Measurements from ENCODE around the gene GLI3.

GLI3 gene

GRCh38 chr7:42263971-42264370 lies 27.0 kb upstream of the GLI3 start:
- TF ChIP-seq TAF1 (IDR thresholded peaks at IDR 0.05; ENCODE audit: low read depth, low read length) (no peak), POU2F2 (IDR thresholded peaks at IDR 0.05; ENCODE audit: low read depth, low read length) (no peak), PAX5 (IDR thresholded peaks at IDR 0.05; ENCODE audit: insufficient read depth, low read length, severe bottlenecking) (no peak), POLR2A (IDR thresholded peaks at IDR 0.05; ENCODE audit: low read depth, low read length) (no peak), SPI1 (IDR thresholded peaks at IDR 0.05; ENCODE audit: low read depth, low read length) (no peak), POLR2AphosphoS5 (IDR thresholded peaks at IDR 0.05; ENCODE audit: low read depth, low read length) (no peak)
- no peak for FAIRE-seq
- no peak for DNase-seq (ENCODE audit: insufficient read length, low spot score)

- no peak for TF ChIP-seq POLR2A (IDR thresholded peaks at IDR 0.05; ENCODE audit: low read depth, low read length)
- TF ChIP-seq TAF1 (IDR thresholded peaks at IDR 0.05; ENCODE audit: low read depth, low read length), result no peak
- TF ChIP-seq POU2F2 (IDR thresholded peaks at IDR 0.05; ENCODE audit: low read depth, low read length), result no peak
- no peak for TF ChIP-seq SPI1 (IDR thresholded peaks at IDR 0.05; ENCODE audit: low read depth, low read length)
- no peak for TF ChIP-seq POLR2AphosphoS5 (IDR thresholded peaks at IDR 0.05; ENCODE audit: low read depth, low read length)
- TF ChIP-seq PAX5 (IDR thresholded peaks at IDR 0.05; ENCODE audit: insufficient read depth, low read length, severe bottlenecking), result no peak
- FAIRE-seq (no peak), DNase-seq (ENCODE audit: insufficient read length, low spot score) (no peak)
Observed at GRCh38 chr7:42262964-42263363, 26.0 kb upstream of the GLI3 start.

- FAIRE-seq (no peak), DNase-seq (ENCODE audit: insufficient read length, low spot score) (no peak)
Observed at GRCh38 chr7:42254217-42254616, 17.2 kb upstream of the GLI3 start.

GRCh38 chr7:42253316-42253715 lies 16.3 kb upstream of the GLI3 start:
- no peak for DNase-seq (ENCODE audit: insufficient read length, low spot score)
- no peak for FAIRE-seq
- TF ChIP-seq POU2F2 (IDR thresholded peaks at IDR 0.05; ENCODE audit: low read depth, low read length), result no peak
- no peak for TF ChIP-seq POLR2AphosphoS5 (IDR thresholded peaks at IDR 0.05; ENCODE audit: low read depth, low read length)
- no peak for TF ChIP-seq PAX5 (IDR thresholded peaks at IDR 0.05; ENCODE audit: insufficient read depth, low read length, severe bottlenecking)
- TF ChIP-seq TAF1 (IDR thresholded peaks at IDR 0.05; ENCODE audit: low read depth, low read length), result no peak
- TF ChIP-seq POLR2A (IDR thresholded peaks at IDR 0.05; ENCODE audit: low read depth, low read length), result no peak
- no peak for TF ChIP-seq SPI1 (IDR thresholded peaks at IDR 0.05; ENCODE audit: low read depth, low read length)

More at GRCh38 chr7:42254217-42254616, 17.2 kb upstream of the GLI3 start:
- TF ChIP-seq POLR2A (IDR thresholded peaks at IDR 0.05; ENCODE audit: low read depth, low read length), result no peak
- no peak for TF ChIP-seq TAF1 (IDR thresholded peaks at IDR 0.05; ENCODE audit: low read depth, low read length)
- no peak for TF ChIP-seq POU2F2 (IDR thresholded peaks at IDR 0.05; ENCODE audit: low read depth, low read length)
- TF ChIP-seq POLR2AphosphoS5 (IDR thresholded peaks at IDR 0.05; ENCODE audit: low read depth, low read length), result no peak
- no peak for TF ChIP-seq SPI1 (IDR thresholded peaks at IDR 0.05; ENCODE audit: low read depth, low read length)
- TF ChIP-seq PAX5 (IDR thresholded peaks at IDR 0.05; ENCODE audit: insufficient read depth, low read length, severe bottlenecking), result no peak

- TF ChIP-seq POU2F2 (IDR thresholded peaks at IDR 0.05; ENCODE audit: low read depth, low read length), result no peak
- TF ChIP-seq TAF1 (IDR thresholded peaks at IDR 0.05; ENCODE audit: low read depth, low read length), result no peak
- no peak for TF ChIP-seq PAX5 (IDR thresholded peaks at IDR 0.05; ENCODE audit: insufficient read depth, low read length, severe bottlenecking)
- no peak for TF ChIP-seq SPI1 (IDR thresholded peaks at IDR 0.05; ENCODE audit: low read depth, low read length)
- TF ChIP-seq POLR2AphosphoS5 (IDR thresholded peaks at IDR 0.05; ENCODE audit: low read depth, low read length), result no peak
- TF ChIP-seq POLR2A (IDR thresholded peaks at IDR 0.05; ENCODE audit: low read depth, low read length), result no peak
- FAIRE-seq (no peak), DNase-seq (ENCODE audit: insufficient read length, low spot score) (no peak)
Observed at GRCh38 chr7:42250411-42250810, 13.4 kb upstream of the GLI3 start.

GRCh38 chr7:42248579-42248978 lies 11.6 kb upstream of the GLI3 start:
- DNase-seq (ENCODE audit: insufficient read length, low spot score) (no peak), FAIRE-seq (no peak)
- no peak for TF ChIP-seq PAX5 (IDR thresholded peaks at IDR 0.05; ENCODE audit: insufficient read depth, low read length, severe bottlenecking)
- TF ChIP-seq POLR2AphosphoS5 (IDR thresholded peaks at IDR 0.05; ENCODE audit: low read depth, low read length), result no peak
- TF ChIP-seq TAF1 (IDR thresholded peaks at IDR 0.05; ENCODE audit: low read depth, low read length), result no peak
- TF ChIP-seq SPI1 (IDR thresholded peaks at IDR 0.05; ENCODE audit: low read depth, low read length), result no peak
- TF ChIP-seq POLR2A (IDR thresholded peaks at IDR 0.05; ENCODE audit: low read depth, low read length), result no peak
- no peak for TF ChIP-seq POU2F2 (IDR thresholded peaks at IDR 0.05; ENCODE audit: low read depth, low read length)

- TF ChIP-seq POU2F2 (IDR thresholded peaks at IDR 0.05; ENCODE audit: low read depth, low read length), result no peak
- TF ChIP-seq POLR2A (IDR thresholded peaks at IDR 0.05; ENCODE audit: low read depth, low read length), result no peak
- no peak for TF ChIP-seq TAF1 (IDR thresholded peaks at IDR 0.05; ENCODE audit: low read depth, low read length)
- no peak for TF ChIP-seq POLR2AphosphoS5 (IDR thresholded peaks at IDR 0.05; ENCODE audit: low read depth, low read length)
- no peak for TF ChIP-seq SPI1 (IDR thresholded peaks at IDR 0.05; ENCODE audit: low read depth, low read length)
- TF ChIP-seq PAX5 (IDR thresholded peaks at IDR 0.05; ENCODE audit: insufficient read depth, low read length, severe bottlenecking), result no peak
- FAIRE-seq (no peak), DNase-seq (ENCODE audit: insufficient read length, low spot score) (no peak)
Observed at GRCh38 chr7:42247301-42247700, 10.3 kb upstream of the GLI3 start.

- FAIRE-seq, result no peak
- no peak for TF ChIP-seq PAX5 (IDR thresholded peaks at IDR 0.05; ENCODE audit: insufficient read depth, low read length, severe bottlenecking)
- TF ChIP-seq POLR2A (IDR thresholded peaks at IDR 0.05; ENCODE audit: low read depth, low read length), result no peak
- TF ChIP-seq POLR2AphosphoS5 (IDR thresholded peaks at IDR 0.05; ENCODE audit: low read depth, low read length), result no peak
- no peak for TF ChIP-seq TAF1 (IDR thresholded peaks at IDR 0.05; ENCODE audit: low read depth, low read length)
- TF ChIP-seq POU2F2 (IDR thresholded peaks at IDR 0.05; ENCODE audit: low read depth, low read length), result no peak
- TF ChIP-seq SPI1 (IDR thresholded peaks at IDR 0.05; ENCODE audit: low read depth, low read length), result no peak
- no peak for DNase-seq (ENCODE audit: insufficient read length, low spot score)
Observed at GRCh38 chr7:42244828-42245227, 7.8 kb upstream of the GLI3 start.

GRCh38 chr7:42242381-42242780 lies 5.4 kb upstream of the GLI3 start:
- TF ChIP-seq POU2F2 (IDR thresholded peaks at IDR 0.05; ENCODE audit: low read depth, low read length), result no peak
- TF ChIP-seq TAF1 (IDR thresholded peaks at IDR 0.05; ENCODE audit: low read depth, low read length), result no peak
- TF ChIP-seq POLR2A (IDR thresholded peaks at IDR 0.05; ENCODE audit: low read depth, low read length), result no peak
- TF ChIP-seq SPI1 (IDR thresholded peaks at IDR 0.05; ENCODE audit: low read depth, low read length), result no peak
- no peak for TF ChIP-seq PAX5 (IDR thresholded peaks at IDR 0.05; ENCODE audit: insufficient read depth, low read length, severe bottlenecking)
- TF ChIP-seq POLR2AphosphoS5 (IDR thresholded peaks at IDR 0.05; ENCODE audit: low read depth, low read length), result no peak
- FAIRE-seq, result no peak
- DNase-seq (ENCODE audit: insufficient read length, low spot score), result no peak

- DNase-seq (ENCODE audit: insufficient read length, low spot score) (no peak), FAIRE-seq (no peak)
- TF ChIP-seq POLR2AphosphoS5 (IDR thresholded peaks at IDR 0.05; ENCODE audit: low read depth, low read length) (no peak), PAX5 (IDR thresholded peaks at IDR 0.05; ENCODE audit: insufficient read depth, low read length, severe bottlenecking) (no peak), SPI1 (IDR thresholded peaks at IDR 0.05; ENCODE audit: low read depth, low read length) (no peak), POLR2A (IDR thresholded peaks at IDR 0.05; ENCODE audit: low read depth, low read length) (no peak), TAF1 (IDR thresholded peaks at IDR 0.05; ENCODE audit: low read depth, low read length) (no peak), POU2F2 (IDR thresholded peaks at IDR 0.05; ENCODE audit: low read depth, low read length) (no peak)
Observed at GRCh38 chr7:42241424-42241823, 4.4 kb upstream of the GLI3 start.
